K562 (cell line): ENCODE data around the gene PPDPF. TPM values are rescaled to one million over a fixed set of nuclear protein-coding genes. Genes with fewer than 3 reads are reported as not detected.

Experiments
- ATAC-seq: fragments of 200-7000 bp; cut with Tn5 transposase; 3 replicates; pipeline ENCODE4 v1.9.1; 2020; ENCODE audit warnings: moderate library complexity
- BruUV-seq: library from RNA; stranded (reverse); fragments of 400-500 nt; replicated peaks from 2 replicates; lab custom pipeline; 2021; lab: Mats Ljungman, UMichigan
- CTCF ChIA-PET: fragments of 300-600 bp; formaldehyde crosslinking; extraction: SDS; loops from one replicate; lab custom pipeline; 2021; ENCODE audit warnings: low intra/inter-chr PET ratio; lab: Yijun Ruan, JAX
- POLR2A ChIA-PET: fragments of 300-600, 350-650 bp; sonication (Branson Sonifier 250); formaldehyde crosslinking; extraction: SDS; loops from one replicate; lab custom pipeline; 2021; ENCODE audit warnings: antibody characterized with exemption, inconsistent platforms; lab: Yijun Ruan, JAX
- DNase-seq, 4 experiments: peaks; one replicate each; pipeline versions ENCODE4 v3.0.0 to v3.0.0-alpha.2; 2011 to 2018; ENCODE audit warnings: low spot score in 3 of 4, mixed read lengths in 3 of 4; ENCODE audit errors: extremely low read depth in 1 of 4
- FAIRE-seq: peaks from 2 replicates; lab custom pipeline; 2011; peaks lifted over from hg19 to GRCh38; lab: Jason Lieb, UNC
- H2AFZ ChIP-seq: 2 replicates; pipeline ENCODE4 v1.6.0; 2011; ENCODE audit warnings: low read depth, low read length, control low read depth, inconsistent platforms
- H3K27ac ChIP-seq: fragments of 200-600 bp; 3 replicates; pipeline ENCODE4 v1.8.0; 2011; ENCODE audit warnings: low read depth, mild to moderate bottlenecking, control low read depth, inconsistent platforms, low read length, moderate library complexity, mixed read lengths; ENCODE audit errors: extremely low read depth
- H3K27me3 ChIP-seq, 2 experiments: fragments of 300-600 bp in 1 of 2; 2 replicates in 1 of 2; 3 replicates in 1 of 2; pipeline versions ENCODE4 v1.6.0 to v1.8.0; 2011; ENCODE audit warnings: inconsistent platforms in 2 of 2, low read length in 2 of 2, mild to moderate bottlenecking in 1 of 2, mixed read lengths in 1 of 2, moderate library complexity in 1 of 2; ENCODE audit not compliant: control insufficient read depth in 2 of 2, insufficient read depth in 2 of 2
- H3K36me3 ChIP-seq: fragments of 300-600 bp; 3 replicates; pipeline ENCODE4 v1.8.0; 2011; ENCODE audit warnings: mild to moderate bottlenecking, low read length, inconsistent platforms; ENCODE audit not compliant: control insufficient read depth, insufficient read depth
- H3K4me1 ChIP-seq, 2 experiments: fragments of 200-600 bp in 1 of 2; replicated peaks in 1 of 2; 2 replicates in 1 of 2; 3 replicates in 1 of 2; pipeline versions ENCODE4 v1.5.1 to v1.8.0; 2011; ENCODE audit warnings: inconsistent platforms in 2 of 2, low read length in 2 of 2, mild to moderate bottlenecking in 1 of 2, mixed read lengths in 1 of 2, moderate library complexity in 1 of 2; ENCODE audit not compliant: control insufficient read depth in 2 of 2, insufficient read depth in 2 of 2
- H3K4me2 ChIP-seq: 2 replicates; pipeline ENCODE4 v1.6.1; 2011; ENCODE audit warnings: low read length, control low read depth, inconsistent platforms, mixed read lengths; ENCODE audit not compliant: insufficient read depth
- H3K4me3 ChIP-seq: fragments of 200-600 bp; sonication (generic), shearing (Covaris generic); 2 replicates; pipeline ENCODE4 v1.5.1; 2016; ENCODE audit warnings: control low read depth, inconsistent platforms
- H3K79me2 ChIP-seq: fragments of 200-600 bp; 3 replicates; pipeline ENCODE4 v1.8.0; 2011; ENCODE audit warnings: low read length, inconsistent platforms; ENCODE audit not compliant: control insufficient read depth, insufficient read depth
- H3K9ac ChIP-seq, 2 experiments: 2 replicates each; pipeline versions ENCODE4 v1.6.0 to v1.6.1; 2011; ENCODE audit warnings: low read depth in 2 of 2, low read length in 2 of 2, control low read depth in 1 of 2, inconsistent platforms in 1 of 2, mild to moderate bottlenecking in 1 of 2, mixed read lengths in 1 of 2; ENCODE audit not compliant: insufficient read depth in 1 of 2
- H3K9me1 ChIP-seq: one replicate; pipeline ENCODE4 v1.6.0; 2011; ENCODE audit warnings: inconsistent platforms, mild to moderate bottlenecking, low read length, moderate library complexity; ENCODE audit not compliant: control insufficient read depth, insufficient read depth
- H3K9me3 ChIP-seq: replicated peaks from 2 replicates; pipeline ENCODE4 v1.5.1; 2011; ENCODE audit warnings: low read depth, low read length, inconsistent platforms; ENCODE audit not compliant: control insufficient read depth, insufficient read depth
- H4K20me1 ChIP-seq: replicated peaks from 2 replicates; pipeline ENCODE4 v1.6.1; 2011; ENCODE audit warnings: low read length, inconsistent platforms, mixed read lengths; ENCODE audit not compliant: control insufficient read depth, insufficient read depth
- ASH1L ChIP-seq: fragments of 450-650 bp; IDR thresholded peaks from 2 replicates; pipeline ENCODE4 v1.6.1; 2018; ENCODE audit warnings: borderline replicate concordance, mild to moderate bottlenecking, low read depth; ENCODE audit not compliant: partially characterized antibody
- CHD4 ChIP-seq: fragments of 200-600 bp; sonication (generic); IDR thresholded peaks from 3 replicates; pipeline ENCODE4 v1.6.1; 2012; ENCODE audit warnings: low read depth, mild to moderate bottlenecking, mixed read lengths, low read length, inconsistent platforms; ENCODE audit not compliant: insufficient read depth, insufficient replicate concordance, poor library complexity, severe bottlenecking
- MNT ChIP-seq, 2 experiments: fragments of 450-650 bp; conservative IDR thresholded peaks; 2 replicates each; pipeline ENCODE4 v1.6.1; 2017; ENCODE audit warnings: mild to moderate bottlenecking in 2 of 2, moderate library complexity in 2 of 2
- OTX1 ChIP-seq: fragments of 450-650 bp; formaldehyde crosslinking; IDR thresholded peaks from 2 replicates; pipeline ENCODE4 v1.4.0; 2022; ENCODE audit warnings: mild to moderate bottlenecking
- TFE3 ChIP-seq: fragments of 450-650 bp; formaldehyde crosslinking; IDR thresholded peaks from 2 replicates; pipeline ENCODE4 v1.4.0; 2020; ENCODE audit warnings: mild to moderate bottlenecking, mixed read lengths
- ZNF586 ChIP-seq: fragments of 450-650 bp; formaldehyde crosslinking; conservative IDR thresholded peaks from 2 replicates; pipeline ENCODE4 v1.4.0; 2020; ENCODE audit warnings: mild to moderate bottlenecking, moderate library complexity
- WGBS: fragments of 100-300 bp; shearing (Covaris generic); methylation state at CpG from one replicate; pipeline ENCODE4 v1.1.6; 2016; ENCODE audit warnings: low coverage, mixed read lengths; ENCODE audit not compliant: insufficient coverage; ENCODE audit errors: missing lambda C conversion rate; 5-methylcytosine and 5-hydroxymethylcytosine counted together
- in situ Hi-C: fragments of 300-500 bp; cut with MboI; formaldehyde crosslinking; loops from 4 replicates; pipeline ENCODE4 v1.15.0; 2018; ENCODE audit warnings: inconsistent platforms, mixed read lengths
- intact Hi-C: fragments of 100-400 bp; cut with micrococcal nuclease; formaldehyde crosslinking; loops from 2 replicates; pipeline ENCODE4 v1.14.2; 2022
- polyA plus RNA-seq, 8 experiments: library from polyadenylated mRNA; depleted of rRNA in 4 of 8; stranded (reverse) in 5 of 8; unstranded in 3 of 8; fragments of >200 nt; fragmentation: Nextera tagmentation in 2 of 8; fragmentation: Illumina TruSeq in 1 of 8; extraction: Ambion mirVana in 2 of 8; extraction: Trizol in 1 of 8; gene quantifications; 2 replicates each; pipeline versions ENCODE4 v1.2.1 to v1.2.3, GENCODE V29; 2011 to 2014; ENCODE audit warnings: inconsistent platforms in 1 of 8, missing spikeins in 1 of 8
- total RNA-seq, 7 experiments: library from RNA; depleted of rRNA in 6 of 7; stranded (reverse); fragments of >200 nt in 6 of 7; fragmentation: Illumina TruSeq in 2 of 7; extraction: Trizol in 2 of 7; gene quantifications; 2 replicates each; pipeline versions ENCODE4 v1.2.1 to v1.2.3, GENCODE V29; 2011 to 2021; ENCODE audit warnings: low replicate concordance in 1 of 7

PPDPF gene
- total and polyA plus RNA-seq, 9 of the 15 experiments (the other 6 are each of a cell fraction or from before 2014, with no cell fraction given): 0.77 to 233 (median 10.5) TPM

DNA sequence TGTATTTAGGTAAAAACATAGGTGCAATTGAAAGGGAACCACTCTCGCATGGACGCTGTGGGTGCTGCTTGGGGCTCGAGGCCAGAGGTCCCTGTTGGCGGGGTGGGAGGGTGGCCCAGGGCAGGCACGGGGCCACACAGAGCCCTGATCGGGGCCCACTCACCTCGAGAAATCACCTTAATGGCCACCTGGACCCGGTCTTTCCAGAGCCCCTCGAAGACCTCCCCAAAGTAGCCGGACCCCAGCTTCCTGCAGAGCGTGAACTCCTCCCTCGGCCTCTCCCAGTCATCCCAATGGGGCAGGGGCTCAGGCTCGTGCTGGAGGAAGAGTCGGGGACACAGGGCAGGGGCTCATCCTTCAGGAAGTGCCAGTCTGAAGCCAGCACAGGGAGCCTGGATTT is 12.8 kb downstream of the PPDPF start (continued):
- TF ChIP-seq CHD4: no peak
- no peak for TF ChIP-seq TFE3 (CRISPR knock-in tag)

GRCh38 chr20:63533871-63534393 is 13.4 kb downstream of the PPDPF start:
- intact Hi-C loops: loop anchor here (10.0 kb wide), 2 partner anchors 121 to 171 kb away; partner anchors contain the start of genes ARFRP1, RTEL1, STMN3 and ZGPAT
- in situ Hi-C loops: no loop called here
- POLR2A ChIA-PET: interaction anchor here (0.6 to 2.2 kb wide), 3 partner anchors 10 to 359 kb away, joined by 4 to 27 read pairs (median 6); partner anchors contain the start of gene PPDPF

More at GRCh38 chr20:63533871-63534393, 13.4 kb downstream of the PPDPF start:
- DNase-seq (no peak), FAIRE-seq (no peak), ATAC-seq (no peak; the same call in 2 of the 3 replicates)
- Histone ChIP-seq H3K27ac (no peak overlapping the region), H3K27me3 (peaks cover 0 to 41% of the 10 kb centered on the region in 2 experiments; a peak in 3 of 5 replicates), H3K9me3 (no peaks in the 10 kb centered on the region), H3K9ac (peak overlapping the region in 1 of 2 experiments; percentile 43; a peak in 1 of 4 replicates), H2AFZ (no peak overlapping the region), H3K4me3 (no peak overlapping the region), H3K36me3 (no peaks in the 10 kb centered on the region), H4K20me1 (peaks cover 6% of the 10 kb centered on the region; the same call in 1 of the 2 replicates), H3K9me1 (no peaks in the 10 kb centered on the region), H3K4me2 (no peak overlapping the region), H3K79me2 (no peaks in the 10 kb centered on the region), H3K4me1 (peaks cover 6 to 80% of the 10 kb centered on the region in 2 experiments; a peak in 4 of 5 replicates)
- TF ChIP-seq OTX1 (CRISPR knock-in tag) (no peak), MNT (conservative IDR thresholded peaks at IDR 0.05) (no peak), ZNF586 (CRISPR knock-in tag) (no peak), ASH1L (no peak)
- BruUV-seq: no TSS peak
- 15% methylated on average over 21 of the region's 28 CpGs for WGBS
- CTCF ChIA-PET: no interaction called here
